GM18498 (cell line): ENCODE data around the gene DGKQ.

Experiments
- ATAC-seq: cut with Tn5 transposase; IDR thresholded peaks from one replicate; pipeline ENCODE4 v1.9.1; 2021; ENCODE audit warnings: mild to moderate bottlenecking, moderate library complexity; ENCODE audit not compliant: unreplicated experiment

Gene DGKQ

GRCh38 chr4:996030-996996 is 22.9 kb upstream of the DGKQ start:
- no peak for ATAC-seq

- no peak for ATAC-seq
Measured at GRCh38 chr4:995311-996026, 22.1 kb upstream of the DGKQ start.

GRCh38 chr4:993111-994029 is 20.0 kb upstream of the DGKQ start, which contains the start of gene SLC26A1:
TSS of gene SLC26A1 (minus strand) at chr4:993404. CDS start at chr4:991703, 1,701 bp downstream.
- ATAC-seq = no peak

- ATAC-seq = no peak
Measured at GRCh38 chr4:992297-993110, 19.1 kb upstream of the DGKQ start.

GRCh38 chr4:991451-992296 is 18.3 kb upstream of the DGKQ start:
- ATAC-seq = no peak

- ATAC-seq = no peak
Measured at GRCh38 chr4:990746-991367, 17.5 kb upstream of the DGKQ start.

- no peak for ATAC-seq
Measured at GRCh38 chr4:989722-990471, 16.5 kb upstream of the DGKQ start.

- no peak for ATAC-seq
Measured at GRCh38 chr4:988726-989721, 15.7 kb upstream of the DGKQ start.

- no peak for ATAC-seq
Measured at GRCh38 chr4:987624-988513, 14.5 kb upstream of the DGKQ start.

- peak; percentile 78 for ATAC-seq
Measured at GRCh38 chr4:986879-987623, 13.7 kb upstream of the DGKQ start, which contains the start of gene IDUA. TSS of gene IDUA (plus strand) at chr4:987044. CDS start at chr4:987085, 41 bp downstream.

GRCh38 chr4:986428-986878 is 13.1 kb upstream of the DGKQ start:
- peak; percentile 15 for ATAC-seq

GRCh38 chr4:985123-985830 is 11.9 kb upstream of the DGKQ start:
- ATAC-seq = no peak

GRCh38 chr4:984336-985054 is 11.1 kb upstream of the DGKQ start:
- ATAC-seq = no peak

GRCh38 chr4:982814-983213 is 9.4 kb upstream of the DGKQ start:
- ATAC-seq = no peak
